SW480 (cell line): ENCODE measurements around the gene PPEF1.
"Not testable (repeated sequence)": the region's sequence is repeated elsewhere in the genome, so short reads cannot be mapped to it uniquely, and the experiment has no call there.

Source experiments
- DNase-seq: peaks from one replicate; pipeline ENCODE4 v3.0.0-alpha.2; 2016; ENCODE audit warnings: low spot score

The PPEF1 gene

DNA sequence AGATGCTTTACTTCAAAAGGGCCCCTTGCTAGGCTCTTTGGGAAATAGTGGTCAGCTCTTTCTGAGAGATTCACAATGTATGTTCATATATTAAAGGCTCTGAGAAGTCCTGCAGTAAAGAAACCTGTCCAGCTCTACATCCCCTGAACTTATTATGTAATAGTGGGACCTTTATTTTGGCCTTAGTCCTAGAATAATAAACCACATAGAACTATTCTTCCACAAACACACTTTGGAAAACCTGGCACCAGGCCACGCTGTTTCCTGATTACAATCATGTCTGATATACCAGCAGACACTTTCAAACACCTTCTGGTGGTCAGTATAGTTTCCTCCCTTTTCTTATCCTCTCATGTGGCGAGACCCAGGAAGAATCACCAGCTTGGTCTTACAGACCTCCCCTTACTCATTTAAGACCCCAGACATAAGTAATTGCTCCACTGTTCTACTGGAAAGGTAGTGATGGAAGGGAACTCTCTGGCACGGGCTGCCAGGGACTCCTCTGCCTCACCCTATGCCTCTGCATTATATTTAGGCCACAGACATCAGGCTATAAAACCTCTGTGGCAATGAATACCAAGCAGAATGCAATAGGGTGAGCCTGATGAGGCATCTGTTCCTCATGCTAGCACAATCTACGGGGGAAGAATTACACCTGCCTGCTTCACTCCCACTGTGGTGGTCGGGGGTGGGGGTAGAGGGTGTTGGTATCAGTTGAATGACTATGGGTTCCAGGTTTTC lies 5.7 kb upstream of the PPEF1 start:
- DNase-seq, result peak; percentile 5

DNA sequence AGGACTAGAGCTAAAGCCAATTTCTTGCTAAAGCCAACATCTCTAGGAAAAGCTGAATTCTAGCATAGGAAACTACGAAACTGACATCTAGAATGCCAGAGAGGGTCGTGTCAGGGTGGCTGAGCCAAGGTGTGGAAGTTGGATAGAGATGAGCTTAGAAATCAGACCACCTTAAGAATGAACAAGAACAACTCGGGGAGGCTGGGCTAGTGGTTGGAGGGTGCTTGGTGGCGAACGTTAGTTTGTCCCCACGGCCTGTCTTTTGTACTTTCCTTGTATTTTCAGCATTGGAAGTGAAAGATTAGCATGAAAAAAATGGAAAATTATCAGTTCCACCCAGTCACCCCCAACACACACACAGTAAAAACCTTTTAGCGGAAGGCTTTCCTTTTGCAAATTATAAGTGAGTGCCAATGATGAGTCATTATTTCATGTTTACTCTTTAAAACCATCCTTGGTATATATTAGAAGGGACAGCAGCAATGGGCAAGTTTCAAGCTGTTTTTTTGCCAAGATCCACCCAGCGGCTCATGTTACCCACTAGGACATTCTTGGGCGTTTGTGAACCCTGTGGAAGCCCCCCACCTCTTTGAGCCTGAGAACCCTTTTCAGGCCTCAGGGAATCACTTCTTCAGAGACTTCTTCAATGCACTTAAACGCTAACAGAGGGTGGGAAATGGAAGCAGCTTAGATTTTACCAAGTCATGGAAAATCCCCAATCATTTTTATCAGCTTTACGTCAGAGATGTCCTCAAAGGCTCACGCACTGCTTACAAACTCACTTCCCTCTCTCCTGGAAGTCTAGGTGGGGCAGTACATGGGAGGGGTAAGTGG lies 4.9 kb upstream of the PPEF1 start:
- peak; percentile 13 for DNase-seq

DNA sequence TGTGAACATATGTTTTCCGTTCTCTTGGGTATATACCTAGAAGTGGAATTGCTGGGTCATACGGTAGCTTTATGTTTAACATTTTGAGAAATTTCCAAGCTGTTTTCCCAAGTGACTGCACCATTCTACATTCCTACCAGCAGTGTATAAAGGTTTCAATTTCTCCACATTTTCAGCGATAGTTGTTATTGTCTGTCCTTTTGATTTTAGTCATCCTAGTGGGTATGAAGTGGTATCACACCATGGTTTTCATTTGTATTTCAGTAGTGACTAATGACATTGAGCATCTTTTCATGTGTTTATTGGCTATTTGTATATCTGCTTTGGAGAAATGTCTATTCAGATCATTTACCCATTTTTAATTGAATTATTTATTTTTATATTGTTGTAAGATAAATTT lies 2.4 kb downstream of the PPEF1 start:
- no peak for DNase-seq

DNA sequence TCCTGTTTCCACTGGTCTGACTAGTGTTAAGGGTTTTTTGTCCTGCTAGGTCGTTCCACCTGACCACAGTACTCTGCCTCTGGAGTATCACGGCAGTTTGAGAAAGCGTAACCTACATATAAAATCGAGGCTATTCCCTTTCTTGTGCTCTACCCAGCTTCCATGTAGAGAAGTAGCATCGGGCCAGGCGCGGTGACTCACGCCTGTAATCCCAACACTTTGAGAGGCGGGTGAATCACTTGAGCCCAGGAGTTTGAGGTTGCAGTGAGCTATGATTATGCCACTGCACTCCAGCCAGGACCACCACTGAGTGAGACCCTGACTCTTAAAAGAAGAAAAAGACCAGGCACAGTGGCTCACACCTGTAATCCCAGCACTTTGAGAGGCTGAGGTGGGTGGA lies 7.5 kb downstream of the PPEF1 start:
- no peak for DNase-seq

DNA sequence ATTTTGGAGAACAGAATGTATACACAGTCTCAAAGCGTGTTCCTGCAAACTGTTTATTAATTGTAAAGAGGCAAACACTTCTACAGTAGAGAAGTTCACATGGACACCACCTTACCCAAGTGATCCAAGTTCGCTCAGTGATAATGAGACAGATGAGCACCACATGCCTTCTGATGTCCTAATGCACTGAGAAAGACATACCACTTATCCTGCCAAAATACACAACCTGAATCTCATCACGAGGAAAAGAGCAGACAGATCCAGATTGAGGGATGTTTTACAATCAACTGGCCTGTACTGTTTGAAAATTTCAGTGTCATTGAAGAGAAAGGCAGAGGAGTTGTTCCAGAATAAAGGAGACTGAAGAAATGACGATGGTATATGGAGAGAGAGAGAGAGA lies 12.4 kb downstream of the PPEF1 start:
- no peak for DNase-seq

DNA sequence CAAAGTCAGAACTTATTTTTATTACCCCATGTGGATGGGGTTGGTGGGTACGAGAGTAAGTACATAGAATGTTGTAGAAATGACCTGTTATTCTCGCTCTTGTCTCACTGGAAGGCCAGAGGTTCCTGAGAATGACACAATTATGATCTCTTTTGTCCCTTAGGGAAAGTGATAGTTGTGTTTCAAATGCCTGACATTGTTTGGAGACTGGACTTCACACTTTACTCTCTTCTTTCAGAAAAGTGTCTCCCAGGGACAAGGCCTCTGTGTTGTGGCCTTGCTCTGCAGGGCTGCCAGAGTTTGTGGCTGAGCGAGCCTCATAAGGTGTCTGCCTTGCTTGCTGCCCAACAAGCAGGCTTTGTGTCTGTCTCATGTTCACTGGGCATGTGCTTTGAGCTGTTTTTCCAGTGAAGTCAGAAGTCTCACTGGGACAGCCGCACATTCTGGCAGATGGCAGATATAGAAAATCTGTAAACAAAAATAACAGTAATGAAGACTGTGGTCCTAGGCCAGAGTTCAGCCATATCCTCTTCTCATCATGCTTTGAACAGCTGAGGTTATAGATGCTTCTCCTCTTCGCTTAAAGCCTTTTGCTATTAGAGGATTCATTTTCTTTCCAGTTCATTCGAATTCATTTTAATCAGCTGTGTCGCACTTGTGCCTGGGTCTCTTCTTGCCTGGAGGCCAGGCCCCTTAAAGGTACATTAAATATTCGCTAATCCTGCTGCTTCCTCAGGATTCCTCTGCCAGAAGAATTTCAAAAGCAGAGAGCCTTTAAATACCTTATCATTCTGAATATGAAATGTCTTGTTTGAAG lies 14.4 kb downstream of the PPEF1 start:
- DNase-seq, result no peak

DNA sequence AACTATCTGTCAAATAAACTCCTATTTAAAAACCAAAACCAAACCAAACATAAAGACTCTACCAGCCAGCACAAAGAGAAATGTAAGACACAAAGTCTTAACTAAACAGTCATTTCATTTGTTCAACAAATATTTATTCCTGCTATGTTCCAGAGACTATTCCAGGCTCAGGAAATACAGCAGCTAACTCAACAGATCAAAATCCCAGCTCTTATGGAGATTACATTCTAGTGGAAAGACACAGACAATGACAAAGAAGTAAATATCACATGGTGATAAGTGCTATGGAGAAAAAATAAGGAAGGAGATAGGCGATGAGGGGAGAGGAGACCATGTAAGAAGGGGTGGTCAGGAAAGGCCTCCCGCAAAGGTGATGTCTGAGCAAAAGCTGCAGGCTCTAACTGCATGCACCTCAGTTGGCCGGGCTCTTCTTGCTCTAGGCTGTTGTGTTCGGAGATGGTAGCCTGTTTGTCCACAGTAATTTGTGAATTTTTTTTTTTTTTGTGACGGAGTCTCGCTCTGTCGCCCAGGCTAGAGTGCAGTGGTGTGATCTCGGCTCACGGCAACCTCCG lies 15.1 kb downstream of the PPEF1 start:
- no peak for DNase-seq

DNA sequence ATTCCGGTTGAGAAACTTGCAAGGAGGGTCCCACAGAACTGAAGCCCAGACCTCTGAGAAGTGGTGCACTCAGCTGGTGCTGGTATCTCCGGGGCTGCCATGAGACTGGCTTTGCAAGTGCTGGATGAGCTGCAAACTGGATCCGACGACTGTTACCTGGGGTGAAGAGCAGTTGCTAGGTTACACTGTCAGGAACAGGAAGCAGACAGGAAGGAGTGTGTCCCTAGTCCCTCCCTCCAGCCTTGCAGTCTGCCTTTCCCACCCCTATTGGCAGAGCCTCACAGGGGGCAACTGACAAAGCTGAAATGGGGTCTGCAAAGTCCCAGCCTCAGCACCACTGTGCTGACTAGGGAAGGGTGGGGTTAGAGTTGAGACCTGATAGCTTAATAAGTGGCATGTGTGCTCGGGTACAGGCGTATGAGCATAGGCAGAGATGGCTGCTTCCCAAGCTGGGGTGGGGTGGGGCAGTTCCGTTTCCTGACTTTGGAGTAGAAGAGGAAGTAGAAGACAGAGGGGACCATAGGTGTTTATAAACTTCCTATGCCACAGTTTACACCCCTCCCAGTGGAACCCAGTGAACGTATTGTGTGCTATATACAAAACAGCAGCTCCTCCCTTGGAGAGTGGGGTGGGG lies 18.0 kb downstream of the PPEF1 start:
- no peak for DNase-seq

DNA sequence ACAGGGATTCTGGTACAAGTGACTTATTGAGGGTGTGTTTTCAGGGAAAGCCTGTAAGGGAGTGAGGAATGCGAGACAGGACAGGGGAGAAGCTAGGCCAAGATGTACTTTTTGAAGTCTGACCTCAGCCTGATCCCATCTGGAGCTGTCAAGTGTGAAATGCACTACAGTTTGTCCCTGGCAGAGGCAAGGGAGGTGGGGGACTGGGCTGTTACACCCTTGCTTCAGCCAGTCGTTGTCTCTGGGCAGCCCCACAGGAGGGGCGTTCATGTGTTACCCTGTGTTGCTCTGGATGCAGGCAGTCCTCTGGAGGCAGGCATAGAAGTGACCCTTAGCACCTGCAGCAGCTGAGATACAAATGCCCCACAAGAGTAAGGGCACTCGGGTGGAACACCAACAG lies 25.8 kb downstream of the PPEF1 start:
- no peak for DNase-seq

DNA sequence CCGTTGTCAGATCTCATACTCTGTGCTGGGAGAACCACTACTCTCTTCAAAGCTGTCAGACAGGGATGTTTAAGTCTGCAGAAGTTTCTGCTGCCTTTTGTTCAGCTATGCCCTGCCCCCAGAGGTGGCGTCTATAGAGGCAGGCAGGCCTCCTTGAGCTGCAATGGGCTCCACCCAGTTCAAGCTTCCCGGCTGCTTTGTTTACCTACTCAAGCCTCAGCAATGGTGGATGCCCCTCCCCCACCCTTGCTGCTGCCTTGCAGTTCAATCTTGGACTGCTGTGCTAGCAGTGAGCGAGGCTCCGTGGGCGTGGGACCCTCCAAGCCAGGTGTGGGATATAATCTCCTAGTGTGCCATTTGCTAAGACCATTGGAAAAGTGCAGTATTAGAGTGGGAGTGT lies 32.2 kb downstream of the PPEF1 start:
- DNase-seq, result not testable (repeated sequence)

DNA sequence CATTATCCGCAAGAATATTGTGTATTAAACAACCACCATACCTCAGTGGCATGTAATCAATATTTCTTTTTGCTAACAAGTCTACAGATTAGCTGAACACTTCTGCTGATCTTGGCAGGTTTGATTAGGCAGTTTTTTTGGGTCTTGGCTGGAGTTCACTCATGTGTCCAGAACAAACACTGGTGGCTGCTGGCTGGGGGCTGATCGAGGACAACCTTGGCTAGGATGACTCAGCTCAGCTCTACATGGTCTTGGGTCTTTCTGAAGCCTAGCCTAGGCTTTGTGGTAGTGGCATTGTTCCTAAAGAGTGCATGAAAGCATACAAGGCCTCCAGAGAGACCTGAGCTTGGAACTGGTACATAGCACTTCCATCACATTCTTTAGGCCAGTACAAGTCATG lies 41.1 kb downstream of the PPEF1 start:
- no peak for DNase-seq

DNA sequence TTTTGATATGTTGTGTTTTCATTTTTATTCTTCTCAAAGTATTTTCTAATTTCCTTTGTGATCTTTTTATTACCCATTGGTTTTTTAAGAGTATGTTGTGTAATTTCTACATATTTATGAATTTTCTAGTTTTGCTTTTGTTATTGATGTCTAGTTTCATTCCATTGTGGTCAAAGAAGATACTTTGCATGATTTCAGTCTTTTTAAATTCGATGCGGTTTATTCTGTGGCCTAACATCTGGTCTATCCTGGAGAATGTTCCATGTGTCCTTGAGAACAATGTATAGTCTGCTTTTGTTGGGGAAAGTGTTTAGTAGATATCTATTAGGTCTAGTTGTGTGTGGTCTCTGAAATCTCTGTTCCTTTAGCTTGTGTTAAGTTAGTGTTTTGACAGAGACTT lies 46.2 kb downstream of the PPEF1 start:
- DNase-seq, result no peak

DNA sequence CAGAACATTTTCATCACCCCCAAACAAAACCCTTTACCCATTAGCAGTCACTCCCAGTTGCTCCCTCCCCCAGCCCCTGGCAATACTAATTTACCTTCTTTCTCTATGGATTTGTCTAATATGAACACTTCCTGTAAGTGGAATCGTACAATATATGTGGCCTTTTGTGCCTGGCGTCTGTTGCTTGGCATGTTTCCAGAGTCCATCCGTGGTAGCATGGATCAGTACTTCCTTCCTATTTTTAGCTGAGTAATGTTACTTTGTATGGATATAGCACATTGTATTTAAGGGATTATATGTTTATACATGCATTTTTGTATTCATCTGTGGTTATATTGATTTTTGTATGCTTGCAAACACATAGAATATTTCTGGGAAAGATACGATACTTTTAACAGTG lies 48.2 kb downstream of the PPEF1 start:
- DNase-seq, result no peak

DNA sequence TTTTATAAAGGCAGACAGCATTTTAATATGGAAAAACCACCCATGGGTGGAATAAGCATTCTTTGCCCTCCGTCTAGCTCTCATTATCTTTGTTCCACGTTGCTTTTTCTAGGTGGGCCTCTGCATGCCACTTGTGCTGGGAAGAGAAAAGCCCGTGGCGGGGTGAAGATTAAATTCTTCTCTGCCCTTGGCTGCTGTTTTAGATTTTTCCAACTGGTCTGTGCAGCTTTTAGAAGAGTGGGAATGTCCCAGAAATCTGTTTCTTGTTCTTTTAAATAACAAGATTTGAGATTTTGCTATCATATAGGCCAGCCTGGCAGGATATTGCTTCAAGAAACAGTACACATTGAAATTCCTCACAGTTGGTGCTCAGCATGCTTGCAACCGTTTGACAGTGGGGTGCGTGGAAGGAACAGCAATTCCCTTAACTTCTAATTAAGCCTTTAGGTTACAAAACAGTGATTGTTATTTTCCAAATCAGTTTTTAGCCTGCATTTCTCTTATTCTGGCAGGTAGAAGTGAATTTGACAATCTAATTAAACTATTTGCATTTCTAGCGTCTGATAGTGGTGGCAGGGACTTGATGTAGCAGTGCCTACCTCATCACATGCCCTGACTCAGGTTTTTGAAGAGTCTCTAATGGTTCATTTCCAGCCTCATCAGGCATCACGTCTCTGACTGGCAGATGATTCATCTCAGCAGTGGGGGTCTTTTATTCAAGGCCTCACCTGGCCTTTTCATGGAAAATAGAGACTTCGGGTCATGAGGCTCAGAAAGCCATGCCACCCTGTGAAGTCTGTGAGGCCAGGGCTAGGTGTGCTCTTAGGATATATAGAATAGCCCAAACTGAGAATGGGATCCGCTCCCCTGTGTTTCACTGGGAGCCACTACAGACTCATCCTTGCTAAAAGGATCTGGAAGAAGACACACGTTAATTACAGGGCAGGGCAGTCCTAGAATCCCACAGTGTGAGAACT lies 50.8 kb downstream of the PPEF1 start:
- DNase-seq, result no peak

DNA sequence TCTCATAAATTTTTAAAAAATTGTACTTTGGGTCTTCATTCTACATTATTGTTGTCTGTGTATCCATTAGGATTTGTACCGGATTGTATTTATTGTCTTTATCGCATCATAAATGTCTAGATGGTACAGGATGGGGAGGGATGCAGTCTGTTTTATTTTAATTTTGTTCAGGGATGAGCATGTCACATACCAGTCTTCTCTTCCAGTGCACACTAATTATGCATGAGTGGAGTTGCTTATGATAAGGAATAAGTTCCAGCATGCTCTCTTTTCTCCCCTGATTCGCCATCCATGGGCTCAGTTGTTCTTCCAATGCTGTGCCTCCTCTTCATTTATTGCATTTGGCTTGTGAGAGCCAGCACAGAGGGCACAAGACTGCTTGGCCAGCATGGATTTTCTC lies 54.3 kb downstream of the PPEF1 start:
- DNase-seq, result no peak

DNA sequence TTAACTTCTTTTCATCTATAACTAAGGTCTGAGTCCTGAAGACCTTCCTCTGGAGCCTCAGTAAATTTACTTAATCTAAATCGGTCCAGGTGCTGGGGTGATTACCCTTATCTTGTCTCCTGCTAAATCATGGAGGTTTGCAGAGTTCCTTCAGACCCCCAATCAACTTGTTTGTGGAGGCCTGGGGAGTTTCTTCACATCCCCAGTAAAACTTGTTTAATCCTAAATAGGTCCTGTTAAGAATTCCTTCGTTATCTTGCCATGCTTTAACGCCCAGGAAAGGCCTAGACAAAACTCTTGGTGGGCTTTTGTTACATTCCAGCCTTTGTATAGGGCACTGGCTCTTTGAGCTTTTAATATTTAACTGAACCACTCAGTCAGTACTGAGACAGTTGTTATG lies 55.7 kb downstream of the PPEF1 start:
- DNase-seq, result not testable (repeated sequence)

DNA sequence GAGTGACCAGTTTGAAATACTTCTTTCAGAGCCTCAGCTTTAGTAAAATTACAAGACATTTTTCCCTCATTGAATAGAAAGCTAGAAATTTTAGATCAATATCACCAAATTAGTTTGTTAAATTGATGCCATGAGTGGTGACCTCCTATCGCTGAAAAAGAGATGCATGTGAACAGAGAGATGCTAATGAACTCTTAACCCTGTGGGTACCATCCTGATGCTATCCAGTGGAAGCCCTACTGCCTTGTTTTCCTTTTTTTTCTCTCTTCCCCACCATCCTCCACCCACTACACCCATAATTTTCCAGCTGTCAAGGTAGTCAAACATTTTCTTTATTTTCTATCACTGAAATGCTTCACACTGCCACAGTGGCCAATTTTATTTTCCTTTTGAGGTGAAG lies 61.9 kb downstream of the PPEF1 start:
- DNase-seq, result no peak

DNA sequence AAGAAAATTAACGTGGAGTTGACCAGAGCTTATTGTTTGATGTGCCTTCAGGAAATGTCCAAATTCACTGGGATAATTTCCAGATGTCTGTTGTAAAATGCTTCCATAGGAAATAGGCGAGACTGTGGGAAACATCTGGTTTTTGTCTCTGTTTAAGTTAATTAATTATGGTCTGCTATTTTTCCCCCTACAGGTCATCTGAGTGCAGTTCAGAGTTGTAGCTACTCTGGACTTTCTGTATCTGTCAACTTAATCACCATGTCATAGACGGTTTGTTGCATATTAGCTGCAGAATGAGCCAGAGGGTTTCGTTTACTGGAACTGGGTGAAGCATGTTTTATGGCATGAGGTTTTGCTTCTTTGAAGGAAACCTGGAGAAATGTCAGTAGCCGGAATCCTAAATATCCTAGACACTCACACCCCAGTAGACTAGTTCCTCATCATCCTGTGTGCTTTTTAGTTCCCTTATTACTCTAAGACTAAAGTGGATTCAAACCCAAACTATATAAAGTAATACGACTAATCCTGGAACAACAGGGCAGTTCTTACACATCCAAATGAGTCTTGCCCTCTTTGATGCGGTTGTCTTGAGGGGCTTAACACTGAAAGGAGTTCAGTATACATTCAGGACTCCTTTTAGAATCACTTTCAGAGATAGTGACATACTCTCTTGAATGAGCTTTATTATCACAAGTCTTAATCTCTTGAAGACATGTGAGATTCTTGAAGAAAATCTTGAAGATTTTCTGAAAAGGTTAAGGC lies 62.5 kb downstream of the PPEF1 start:
- no peak for DNase-seq

DNA sequence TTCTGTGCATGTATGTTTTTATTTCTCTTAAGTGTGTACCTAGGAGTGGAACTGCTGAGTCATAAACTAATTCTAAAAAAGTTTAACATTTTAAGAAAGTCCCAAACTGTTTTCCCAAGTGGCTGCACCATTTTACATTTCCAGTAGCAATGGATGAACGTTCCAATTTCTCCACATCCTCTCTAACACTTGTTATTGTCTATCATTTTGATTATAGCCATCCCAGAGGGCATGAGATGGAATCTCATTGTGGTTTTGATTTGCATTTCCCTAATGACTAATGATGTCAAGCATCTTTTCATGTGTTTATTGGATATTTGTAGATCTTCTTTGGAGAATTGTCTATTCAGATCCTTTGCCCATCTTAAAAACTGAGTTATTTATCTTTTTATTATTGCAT lies 82.5 kb downstream of the PPEF1 start:
- DNase-seq, result no peak

DNA sequence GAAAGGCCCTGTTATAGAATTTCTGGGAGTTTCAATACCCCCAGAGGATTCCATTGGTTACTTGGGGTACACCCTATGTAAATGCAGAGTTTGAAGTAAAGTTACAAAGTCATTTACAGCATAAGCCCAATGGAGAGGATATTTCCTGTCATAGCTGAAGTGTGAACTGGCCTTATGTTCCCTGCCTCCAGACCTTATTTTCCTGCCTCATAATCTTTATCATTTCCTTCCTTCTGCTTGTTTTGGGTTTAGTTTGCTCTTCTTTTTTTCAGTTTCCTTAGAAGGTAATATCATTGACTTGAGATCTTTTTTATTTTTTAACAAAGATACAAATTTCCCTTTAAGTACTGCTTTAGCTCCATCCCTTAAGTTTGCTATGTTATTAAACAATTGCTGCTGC lies 85.4 kb downstream of the PPEF1 start:
- peak; percentile 6 for DNase-seq
